ENCODE measurements around the gene GPR37.

GRCh38 chr7:124773339-124773738, 7.7 kb upstream of the GPR37 start:
- no peak for TF ChIP-seq CTCF (IDR thresholded peaks at IDR 0.05; ENCODE audit: poor library complexity, severe bottlenecking)
- TF ChIP-seq RAD21 (conservative IDR thresholded peaks at IDR 0.05): no peak
- TF ChIP-seq MXI1 (conservative IDR thresholded peaks at IDR 0.05; ENCODE audit: poor library complexity, severe bottlenecking): no peak
- no peak for TF ChIP-seq EP300 (conservative IDR thresholded peaks at IDR 0.05; ENCODE audit: poor library complexity, severe bottlenecking)
